Measurements from ENCODE around the gene WNT3. TPM values are rescaled to one million over a fixed set of nuclear protein-coding genes. Genes with fewer than 3 reads are reported as not detected.

The WNT3 gene
- total and polyA plus RNA-seq, 10 of the 15 experiments (the other 5 are each of a cell fraction or from before 2014, with no cell fraction given), result 0.01 to 0.03 TPM; not detected in 8

DNA sequence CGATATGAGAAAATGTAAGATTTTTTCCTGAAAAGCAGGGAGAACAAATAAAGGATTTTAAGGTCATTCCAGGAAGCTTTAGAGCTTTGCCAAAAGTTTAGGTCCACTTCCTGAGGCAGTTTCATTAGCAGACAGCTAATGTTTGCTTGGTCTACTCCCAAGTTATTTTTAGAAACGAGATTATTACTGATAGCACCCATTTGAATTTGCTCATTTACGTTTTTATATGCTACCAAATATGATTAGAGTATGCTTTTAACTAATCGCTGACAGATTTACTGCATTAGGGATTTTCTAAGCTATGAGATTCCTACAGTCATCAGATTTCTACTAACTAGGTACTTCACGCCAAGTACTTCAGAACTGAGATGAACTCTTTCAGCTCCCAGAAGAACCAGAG is 98.1 kb downstream of the WNT3 start:
- Histone ChIP-seq H3K27me3 (replicated peaks in 1 of 2; ENCODE audit: control insufficient read depth in 2 of 2, insufficient read depth in 2 of 2, low read length in 1 of 2) (no peaks in the 10 kb centered on the region), H3K79me2 (ENCODE audit: control insufficient read depth, insufficient read depth, low read length) (no peaks in the 10 kb centered on the region), H4K20me1 (ENCODE audit: control insufficient read depth, insufficient read depth) (no peaks in the 10 kb centered on the region), H3K9me3 (replicated peaks; ENCODE audit: control insufficient read depth, insufficient read depth, low read length) (no peaks in the 10 kb centered on the region), H2AFZ (ENCODE audit: control insufficient read depth, low read depth, low read length) (no peak overlapping the region), H3K36me3 (ENCODE audit: control insufficient read depth in 2 of 2, insufficient read depth in 2 of 2, low read length in 1 of 2) (peaks cover 4 to 5% of the 10 kb centered on the region in 2 experiments; a peak in 2 of 4 replicates), H3K4me1 (ENCODE audit: control insufficient read depth, insufficient read depth, low read length) (0 out of 2 replicates have a peak, but pooled peaks cover 3% of the 10 kb centered on the region), H3K9ac (ENCODE audit: control insufficient read depth, insufficient read depth, low read length) (no peak overlapping the region), H3K4me3 (no peak overlapping the region), H3K27ac (ENCODE audit: control insufficient read depth, insufficient read depth) (no peak overlapping the region), H3K4me2 (ENCODE audit: control insufficient read depth, insufficient read depth) (no peak overlapping the region)
- ChIA-PET SMC1A (ENCODE audit: uncharacterized antibody, unreplicated experiment) (interaction anchor here (0.6 to 0.9 kb wide), 2 partner anchors 610 to 934 kb away, joined by 3 read pairs; no protein-coding TSS in a partner anchor), POLR2A (interaction anchor here (0.5 to 1.1 kb wide), 2 partner anchors 12 to 577 kb away, joined by 3 to 5 read pairs; no protein-coding TSS in a partner anchor), RAD21 (ENCODE audit: unreplicated experiment) (no interaction called here), CTCF (interaction anchor here (0.7 kb wide), 1 partner anchor 115 kb away, joined by 3 read pairs; no protein-coding TSS in a partner anchor)
- in situ Hi-C loops (cut with MboI), result no loop called here
- no peak for FAIRE-seq
- TF ChIP-seq, protein P1, sequence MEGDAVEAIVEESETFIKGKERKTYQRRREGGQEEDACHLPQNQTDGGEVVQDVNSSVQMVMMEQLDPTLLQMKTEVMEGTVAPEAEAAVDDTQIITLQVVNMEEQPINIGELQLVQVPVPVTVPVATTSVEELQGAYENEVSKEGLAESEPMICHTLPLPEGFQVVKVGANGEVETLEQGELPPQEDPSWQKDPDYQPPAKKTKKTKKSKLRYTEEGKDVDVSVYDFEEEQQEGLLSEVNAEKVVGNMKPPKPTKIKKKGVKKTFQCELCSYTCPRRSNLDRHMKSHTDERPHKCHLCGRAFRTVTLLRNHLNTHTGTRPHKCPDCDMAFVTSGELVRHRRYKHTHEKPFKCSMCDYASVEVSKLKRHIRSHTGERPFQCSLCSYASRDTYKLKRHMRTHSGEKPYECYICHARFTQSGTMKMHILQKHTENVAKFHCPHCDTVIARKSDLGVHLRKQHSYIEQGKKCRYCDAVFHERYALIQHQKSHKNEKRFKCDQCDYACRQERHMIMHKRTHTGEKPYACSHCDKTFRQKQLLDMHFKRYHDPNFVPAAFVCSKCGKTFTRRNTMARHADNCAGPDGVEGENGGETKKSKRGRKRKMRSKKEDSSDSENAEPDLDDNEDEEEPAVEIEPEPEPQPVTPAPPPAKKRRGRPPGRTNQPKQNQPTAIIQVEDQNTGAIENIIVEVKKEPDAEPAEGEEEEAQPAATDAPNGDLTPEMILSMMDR (IDR thresholded peaks at IDR 0.05 in 2 of 3, conservative IDR thresholded peaks at IDR 0.05 in 1 of 3; ENCODE audit: control insufficient read depth in 2 of 3, extremely low read depth in 1 of 3, insufficient read depth in 1 of 3, low read depth in 3 of 3, low read length in 3 of 3), result no peak
- TF ChIP-seq RELA (IDR thresholded peaks at IDR 0.05; ENCODE audit: borderline replicate concordance, partially characterized antibody), result no peak
- TF ChIP-seq SRF (IDR thresholded peaks at IDR 0.05; ENCODE audit: low read depth in 2 of 2, low read length in 2 of 2), result no peak
- TF ChIP-seq, protein P2, sequence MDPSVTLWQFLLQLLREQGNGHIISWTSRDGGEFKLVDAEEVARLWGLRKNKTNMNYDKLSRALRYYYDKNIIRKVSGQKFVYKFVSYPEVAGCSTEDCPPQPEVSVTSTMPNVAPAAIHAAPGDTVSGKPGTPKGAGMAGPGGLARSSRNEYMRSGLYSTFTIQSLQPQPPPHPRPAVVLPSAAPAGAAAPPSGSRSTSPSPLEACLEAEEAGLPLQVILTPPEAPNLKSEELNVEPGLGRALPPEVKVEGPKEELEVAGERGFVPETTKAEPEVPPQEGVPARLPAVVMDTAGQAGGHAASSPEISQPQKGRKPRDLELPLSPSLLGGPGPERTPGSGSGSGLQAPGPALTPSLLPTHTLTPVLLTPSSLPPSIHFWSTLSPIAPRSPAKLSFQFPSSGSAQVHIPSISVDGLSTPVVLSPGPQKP (IDR thresholded peaks at IDR 0.05; ENCODE audit: low read depth, low read length), result no peak
- TF ChIP-seq GABPA (IDR thresholded peaks at IDR 0.05; ENCODE audit: low read depth), result no peak
- intact Hi-C loops (cut with micrococcal nuclease; ENCODE audit: unreplicated experiment), result no loop called here
- WGBS (ENCODE audit: insufficient coverage, insufficient replicate concordance, low lambda C conversion rate, missing lambda C conversion rate), result 76% methylated on average over 5 of the region's 5 CpGs
- no peak for ATAC-seq
- no TSS peak for BruUV-seq (replicated peaks)
- DNase-seq (ENCODE audit: low read depth, low spot score), result no peak

Measured in GM12878 (cell line).